SU-DHL-6 (cell line): Measurements from ENCODE around the gene COL4A2.

Source experiments
- CTCF ChIP-seq: fragments of 200-600 bp; sonication (generic); IDR thresholded peaks from one replicate; pipeline ENCODE4 v1.5.1; 2017; ENCODE audit warnings: antibody characterized with exemption, mild to moderate bottlenecking, low read length, moderate library complexity; ENCODE audit not compliant: insufficient read depth, poor library complexity, severe bottlenecking
- EZH2phosphoT487 ChIP-seq: fragments of 200-600 bp; sonication (generic), shearing (Covaris generic); conservative IDR thresholded peaks from 2 replicates; pipeline ENCODE4 v1.6.1; 2018; ENCODE audit warnings: mild to moderate bottlenecking, antibody characterized with exemption, low read length, moderate library complexity, mixed read lengths

- TF ChIP-seq CTCF (no peak), EZH2phosphoT487 (no peak)
Measured at GRCh38 chr13:110467516-110468110, 160.5 kb downstream of the COL4A2 start.
